PC-3 (cell line): ENCODE measurements around the gene CREBBP. TPM values are rescaled to one million over a fixed set of nuclear protein-coding genes. Genes with fewer than 3 reads are reported as not detected.

Source experiments
- ATAC-seq: fragments of 200-7000 bp; cut with Tn5 transposase; 2 replicates; pipeline ENCODE4 v1.9.1; 2020; ENCODE audit warnings: mild to moderate bottlenecking, moderate library complexity
- BruUV-seq: library from RNA; stranded (reverse); fragments of 400-500 nt; replicated peaks from 2 replicates; lab custom pipeline; 2021; lab: Mats Ljungman, UMichigan
- CTCF ChIA-PET: fragments of 300-600 bp; sonication (Branson Sonifier 250); formaldehyde crosslinking; loops from one replicate; lab custom pipeline; 2022; ENCODE audit warnings: antibody characterized with exemption; lab: Charles Lee
- POLR2A ChIA-PET: fragments of 300-600 bp; sonication (Branson Sonifier 250); formaldehyde crosslinking; loops from one replicate; lab custom pipeline; 2022; ENCODE audit warnings: antibody characterized with exemption; ENCODE audit not compliant: unreplicated experiment; lab: Charles Lee
- DNase-seq: peaks from one replicate; pipeline ENCODE4 v3.0.0-alpha.2; 2015
- H2AFZ ChIP-seq: fragments of 300-600 bp; sonication (generic); 2 replicates; pipeline ENCODE4 v1.6.0; 2016; ENCODE audit warnings: antibody characterized with exemption, low read length
- H3F3A ChIP-seq: fragments of 300-600 bp; sonication (generic); one replicate; pipeline ENCODE4 v1.6.0; 2017; ENCODE audit warnings: antibody characterized with exemption, low read length, control low read depth, mild to moderate bottlenecking; ENCODE audit not compliant: unreplicated experiment
- H3K27ac ChIP-seq: fragments of 300-600 bp; sonication (generic); 2 replicates; pipeline ENCODE4 v1.5.1; 2016; ENCODE audit warnings: mild to moderate bottlenecking, low read length
- H3K27me3 ChIP-seq: fragments of 300-600 bp; sonication (generic); 2 replicates; pipeline ENCODE4 v1.6.1; 2016; ENCODE audit warnings: low read length, mixed read lengths
- H3K36me3 ChIP-seq: fragments of 300-600 bp; sonication (generic); 2 replicates; pipeline ENCODE4 v1.6.1; 2016; ENCODE audit warnings: low read depth, mixed run types, low read length, mixed read lengths
- H3K4me1 ChIP-seq: fragments of 300-600 bp; sonication (generic); 2 replicates; pipeline ENCODE4 v1.5.1; 2016; ENCODE audit warnings: low read length; ENCODE audit not compliant: insufficient read depth
- H3K4me2 ChIP-seq: fragments of 300-600 bp; sonication (generic); 2 replicates; pipeline ENCODE4 v1.6.0; 2016; ENCODE audit warnings: low read length
- H3K4me3 ChIP-seq: fragments of 300-600 bp; sonication (generic); 2 replicates; pipeline ENCODE4 v1.5.1; 2016; ENCODE audit warnings: mild to moderate bottlenecking, low read length, mixed read lengths
- H3K79me2 ChIP-seq: fragments of 300-600 bp; sonication (generic); 2 replicates; pipeline ENCODE4 v1.6.1; 2017; ENCODE audit warnings: low read length, mixed read lengths
- H3K9ac ChIP-seq: fragments of 300-600 bp; sonication (generic); 2 replicates; pipeline ENCODE4 v1.6.0; 2016; ENCODE audit warnings: mild to moderate bottlenecking, low read length
- H3K9me2 ChIP-seq: fragments of 300-600 bp; sonication (generic); replicated peaks from 2 replicates; pipeline ENCODE4 v1.6.1; 2016; ENCODE audit warnings: mixed run types, low read length, mixed read lengths
- H3K9me3 ChIP-seq: fragments of 300-600 bp; sonication (generic); 2 replicates; pipeline ENCODE4 v1.6.1; 2016; ENCODE audit warnings: low read length, mixed read lengths
- H4K20me1 ChIP-seq: fragments of 300-600 bp; sonication (generic); 2 replicates; pipeline ENCODE4 v1.6.1; 2016; ENCODE audit warnings: low read length, mixed read lengths
- EZH2 ChIP-seq: fragments of 300-600 bp; sonication (generic); IDR thresholded peaks from one replicate; pipeline ENCODE4 v1.6.1; 2017; ENCODE audit warnings: antibody characterized with exemption, mild to moderate bottlenecking, low read length; ENCODE audit not compliant: unreplicated experiment
- EZH2phosphoT487 ChIP-seq: fragments of 300-600 bp; sonication (generic); IDR thresholded peaks from 2 replicates; pipeline ENCODE4 v1.6.1; 2018; ENCODE audit warnings: mild to moderate bottlenecking, antibody characterized with exemption, low read length, borderline replicate concordance
- intact Hi-C: fragments of 100-400 bp; cut with micrococcal nuclease; formaldehyde crosslinking; loops from 2 replicates; pipeline ENCODE4 v1.9.0; 2023
- total RNA-seq: library from RNA; depleted of rRNA; stranded (reverse); fragments of >200 nt; gene quantifications from 2 replicates; pipeline ENCODE4 v1.2.3, GENCODE V29; 2014
- TF ChIP-seq, protein P1 (sequence below): fragments of 300-600 bp; sonication (generic); conservative IDR thresholded peaks from 2 replicates; pipeline ENCODE4 v1.5.1; 2017; ENCODE audit warnings: antibody characterized with exemption, low read depth, mild to moderate bottlenecking, low read length

The CREBBP gene
- total RNA-seq, 1 experiment from 2014 or later: 21.9 TPM

DNA sequence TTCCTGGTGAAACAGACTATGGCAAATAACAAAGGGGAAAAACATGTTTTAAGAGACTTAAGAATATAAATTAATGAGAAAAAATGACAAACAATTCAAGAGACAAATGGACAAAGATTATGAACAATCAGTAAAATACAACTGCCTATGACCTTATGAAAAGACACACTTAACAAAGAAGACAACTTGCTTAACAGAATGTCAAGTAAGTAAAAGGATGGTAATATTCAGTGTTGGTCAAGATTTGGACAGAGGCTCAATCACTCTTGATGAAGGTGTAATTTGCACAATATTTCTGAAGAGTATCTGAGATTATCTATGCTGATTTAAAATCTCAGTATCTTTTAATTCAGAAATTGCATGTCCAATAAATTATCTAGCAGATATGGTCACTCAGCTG lies 34.4 kb downstream of the CREBBP start:
- Histone ChIP-seq H3K36me3 (peaks cover 7% of the 10 kb centered on the region; the same call in 1 of the 2 replicates), H3K4me1 (no peaks in the 10 kb centered on the region), H2AFZ (no peak overlapping the region), H3K9me3 (no peaks in the 10 kb centered on the region), H3K79me2 (peaks cover 84% of the 10 kb centered on the region), H3K9me2 (no peaks in the 10 kb centered on the region), H3F3A (no peaks in the 10 kb centered on the region), H3K9ac (no peak overlapping the region), H3K4me3 (no peak overlapping the region), H3K27ac (no peak overlapping the region), H3K27me3 (no peaks in the 10 kb centered on the region), H3K4me2 (no peak overlapping the region), H4K20me1 (peaks cover 25% of the 10 kb centered on the region; the same call in 1 of the 2 replicates)
- no TSS peak for BruUV-seq
- TF ChIP-seq EZH2phosphoT487 (no peak), EZH2 (no peak)
- TF ChIP-seq, protein P1, sequence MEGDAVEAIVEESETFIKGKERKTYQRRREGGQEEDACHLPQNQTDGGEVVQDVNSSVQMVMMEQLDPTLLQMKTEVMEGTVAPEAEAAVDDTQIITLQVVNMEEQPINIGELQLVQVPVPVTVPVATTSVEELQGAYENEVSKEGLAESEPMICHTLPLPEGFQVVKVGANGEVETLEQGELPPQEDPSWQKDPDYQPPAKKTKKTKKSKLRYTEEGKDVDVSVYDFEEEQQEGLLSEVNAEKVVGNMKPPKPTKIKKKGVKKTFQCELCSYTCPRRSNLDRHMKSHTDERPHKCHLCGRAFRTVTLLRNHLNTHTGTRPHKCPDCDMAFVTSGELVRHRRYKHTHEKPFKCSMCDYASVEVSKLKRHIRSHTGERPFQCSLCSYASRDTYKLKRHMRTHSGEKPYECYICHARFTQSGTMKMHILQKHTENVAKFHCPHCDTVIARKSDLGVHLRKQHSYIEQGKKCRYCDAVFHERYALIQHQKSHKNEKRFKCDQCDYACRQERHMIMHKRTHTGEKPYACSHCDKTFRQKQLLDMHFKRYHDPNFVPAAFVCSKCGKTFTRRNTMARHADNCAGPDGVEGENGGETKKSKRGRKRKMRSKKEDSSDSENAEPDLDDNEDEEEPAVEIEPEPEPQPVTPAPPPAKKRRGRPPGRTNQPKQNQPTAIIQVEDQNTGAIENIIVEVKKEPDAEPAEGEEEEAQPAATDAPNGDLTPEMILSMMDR: no peak
- CTCF ChIA-PET: no interaction called here
- ATAC-seq (no peak), DNase-seq (no peak)
- POLR2A ChIA-PET: no interaction called here
- intact Hi-C loops: no loop called here

DNA sequence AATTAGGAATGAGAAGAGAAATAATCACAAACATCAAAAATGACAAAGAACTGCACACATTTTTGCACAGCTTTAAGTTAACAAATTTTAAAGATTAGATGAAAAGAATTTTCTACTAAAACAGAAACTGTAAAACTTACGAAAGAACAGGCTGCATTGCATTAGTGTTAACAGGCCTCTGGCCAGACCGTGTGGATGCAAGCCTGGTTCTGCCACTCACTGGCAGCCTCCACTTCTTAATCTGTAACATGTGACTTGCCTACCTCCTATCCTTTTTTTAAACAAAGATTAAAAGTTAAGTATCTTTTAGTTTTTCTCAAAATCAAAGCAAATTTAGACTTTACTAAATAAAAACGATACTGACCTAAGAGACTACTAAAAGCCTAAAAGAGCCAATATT lies 37.5 kb downstream of the CREBBP start:
- H3K9me2 ChIP-seq: no peaks in the 10 kb centered on the region
- H3K79me2 ChIP-seq: peaks cover 87% of the 10 kb centered on the region
- H3K4me1 ChIP-seq: 0 out of 2 replicates have a peak, but pooled peaks cover 5% of the 10 kb centered on the region
- H3F3A ChIP-seq: no peaks in the 10 kb centered on the region
- H3K27me3 ChIP-seq: no peaks in the 10 kb centered on the region
- ChIA-PET CTCF (no interaction called here), POLR2A (no interaction called here)
- DNase-seq (no peak), ATAC-seq (no peak)
- H2AFZ ChIP-seq: no peak overlapping the region
- H4K20me1 ChIP-seq: peaks cover 29% of the 10 kb centered on the region; the same call in 1 of the 2 replicates
- H3K27ac ChIP-seq: no peak overlapping the region
- no peak overlapping the region for H3K9ac ChIP-seq
- H3K4me2 ChIP-seq: no peak overlapping the region
- no peaks in the 10 kb centered on the region for H3K36me3 ChIP-seq
- BruUV-seq: no TSS peak
- no peaks in the 10 kb centered on the region for H3K9me3 ChIP-seq
- intact Hi-C loops: no loop called here
- no peak overlapping the region for H3K4me3 ChIP-seq
- no peak for TF ChIP-seq EZH2
- no peak for TF ChIP-seq EZH2phosphoT487
- TF ChIP-seq, protein P1: no peak

DNA sequence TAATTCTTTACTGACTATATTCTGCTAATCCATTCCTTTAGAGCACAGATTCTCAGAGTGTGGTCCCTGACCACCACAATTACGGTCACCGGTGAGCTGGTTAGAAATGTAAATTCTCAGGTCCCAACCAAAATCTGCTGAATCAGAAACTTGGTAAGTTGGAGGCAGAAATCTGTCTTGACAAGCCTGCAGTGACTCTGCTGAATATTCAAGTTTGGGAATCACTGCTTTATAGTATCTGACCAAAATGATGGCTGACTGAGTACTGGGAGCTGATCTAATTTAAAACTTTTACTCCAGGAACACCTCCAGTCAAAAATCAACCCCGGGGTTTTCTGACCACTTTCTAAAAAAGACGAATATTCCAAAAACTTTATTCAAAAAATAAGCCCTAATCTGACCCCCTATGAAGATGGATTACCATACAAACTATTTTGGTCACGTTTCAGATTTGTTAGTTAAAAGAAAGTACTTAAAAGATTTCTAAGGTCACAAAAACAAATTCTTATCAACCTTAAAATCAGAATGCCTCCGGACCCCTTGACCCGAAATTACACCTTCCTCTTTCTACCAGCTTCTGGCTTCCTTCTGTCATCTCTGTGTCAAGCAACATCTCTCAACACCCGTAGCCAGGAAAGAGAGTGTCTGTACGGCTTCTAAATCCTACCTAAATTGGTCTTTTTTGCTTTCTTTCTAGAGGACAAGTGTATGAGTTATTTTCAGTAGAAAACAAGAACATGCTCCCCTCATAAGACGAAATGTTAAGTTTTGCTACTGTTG lies 38.6 kb downstream of the CREBBP start:
- Histone ChIP-seq H3K4me2 (no peak overlapping the region), H3K79me2 (peaks cover 88% of the 10 kb centered on the region), H3K27me3 (no peaks in the 10 kb centered on the region), H3K9me2 (no peaks in the 10 kb centered on the region), H3K4me1 (0 out of 2 replicates have a peak, but pooled peaks cover 5% of the 10 kb centered on the region), H4K20me1 (peaks cover 29% of the 10 kb centered on the region; the same call in 1 of the 2 replicates), H3F3A (no peaks in the 10 kb centered on the region), H2AFZ (no peak overlapping the region), H3K9ac (no peak overlapping the region), H3K4me3 (no peak overlapping the region), H3K36me3 (no peaks in the 10 kb centered on the region), H3K9me3 (no peaks in the 10 kb centered on the region), H3K27ac (no peak overlapping the region)
- DNase-seq (no peak), ATAC-seq (no peak)
- intact Hi-C loops: no loop called here
- ChIA-PET CTCF (no interaction called here), POLR2A (no interaction called here)
- BruUV-seq: no TSS peak
- no peak for TF ChIP-seq EZH2phosphoT487
- TF ChIP-seq EZH2: no peak
- TF ChIP-seq, protein P1: no peak
